OCI-LY7 (cell line): ENCODE results near the gene TSNAXIP1.
A peak's percentile ranks its signal among the peaks of the same experiment; 100 is the strongest.

Experiments used
- CTCF ChIP-seq: fragments of 200-600 bp; sonication (generic); conservative IDR thresholded peaks from 2 replicates; pipeline ENCODE4 v1.5.1; 2014; ENCODE audit warnings: mild to moderate bottlenecking, antibody characterized with exemption, low read length, moderate library complexity, mixed read lengths
- EZH2phosphoT487 ChIP-seq: fragments of 200-600 bp; sonication (generic); IDR thresholded peaks from 2 replicates; pipeline ENCODE4 v1.6.1; 2018; ENCODE audit warnings: low read depth, borderline replicate concordance, mild to moderate bottlenecking, mixed run types, antibody characterized with exemption, low read length, moderate library complexity, mixed read lengths

DNA sequence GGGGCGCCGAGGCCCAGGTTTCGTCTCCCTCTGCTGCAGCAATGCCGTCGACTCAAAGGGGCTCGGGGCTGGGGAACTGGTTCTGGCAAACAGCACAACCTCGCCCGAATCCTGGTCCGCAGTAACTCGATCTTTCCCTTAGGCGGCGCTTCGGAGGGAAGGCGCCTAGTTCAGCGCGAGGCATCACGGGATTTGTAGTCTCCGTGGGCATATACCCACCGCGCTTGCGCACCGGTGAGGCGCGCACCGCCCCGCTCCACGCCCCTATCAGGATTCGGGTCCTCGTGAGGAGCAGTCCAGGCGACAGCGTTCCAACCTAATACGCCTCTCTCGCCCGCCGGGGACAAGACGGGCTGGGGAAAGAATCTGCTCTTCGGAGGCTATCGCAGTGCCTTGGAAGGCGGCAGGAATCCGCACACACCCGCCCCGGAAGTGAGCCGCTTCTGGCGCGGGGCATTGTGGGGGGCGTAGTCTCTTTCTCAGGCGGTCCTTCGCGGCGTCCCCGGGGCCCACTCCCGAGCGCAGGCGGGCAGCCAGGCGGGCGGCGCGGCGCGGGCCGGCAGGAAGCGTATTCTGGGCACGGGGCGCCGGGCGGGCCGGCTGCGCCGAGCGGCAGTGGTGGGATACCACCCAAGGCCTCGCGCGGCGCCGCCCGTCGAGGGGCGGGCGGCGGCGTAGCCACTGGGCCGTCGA, 35.3 kb downstream of the TSNAXIP1 start, which contains the start of gene THAP11:
- TF ChIP-seq CTCF (peak; percentile 75), EZH2phosphoT487 (no peak)
